ENCODE measurements around the gene CERK.

GRCh38 chr22:46746192-46746591, 8.1 kb upstream of the CERK start:
- TF ChIP-seq, protein P1, sequence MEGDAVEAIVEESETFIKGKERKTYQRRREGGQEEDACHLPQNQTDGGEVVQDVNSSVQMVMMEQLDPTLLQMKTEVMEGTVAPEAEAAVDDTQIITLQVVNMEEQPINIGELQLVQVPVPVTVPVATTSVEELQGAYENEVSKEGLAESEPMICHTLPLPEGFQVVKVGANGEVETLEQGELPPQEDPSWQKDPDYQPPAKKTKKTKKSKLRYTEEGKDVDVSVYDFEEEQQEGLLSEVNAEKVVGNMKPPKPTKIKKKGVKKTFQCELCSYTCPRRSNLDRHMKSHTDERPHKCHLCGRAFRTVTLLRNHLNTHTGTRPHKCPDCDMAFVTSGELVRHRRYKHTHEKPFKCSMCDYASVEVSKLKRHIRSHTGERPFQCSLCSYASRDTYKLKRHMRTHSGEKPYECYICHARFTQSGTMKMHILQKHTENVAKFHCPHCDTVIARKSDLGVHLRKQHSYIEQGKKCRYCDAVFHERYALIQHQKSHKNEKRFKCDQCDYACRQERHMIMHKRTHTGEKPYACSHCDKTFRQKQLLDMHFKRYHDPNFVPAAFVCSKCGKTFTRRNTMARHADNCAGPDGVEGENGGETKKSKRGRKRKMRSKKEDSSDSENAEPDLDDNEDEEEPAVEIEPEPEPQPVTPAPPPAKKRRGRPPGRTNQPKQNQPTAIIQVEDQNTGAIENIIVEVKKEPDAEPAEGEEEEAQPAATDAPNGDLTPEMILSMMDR (IDR thresholded peaks at IDR 0.05): no peak
- TF ChIP-seq EZH2phosphoT487 (IDR thresholded peaks at IDR 0.05; ENCODE audit: borderline replicate concordance, low read depth) (no peak), YY1 (IDR thresholded peaks at IDR 0.05; ENCODE audit: low read depth) (no peak), EP300 (IDR thresholded peaks at IDR 0.05; ENCODE audit: borderline replicate concordance in 1 of 2, low read depth in 1 of 2, low read length in 1 of 2) (no peak), RAD21 (IDR thresholded peaks at IDR 0.05; ENCODE audit: low read length) (no peak)
- TF ChIP-seq, protein P2, sequence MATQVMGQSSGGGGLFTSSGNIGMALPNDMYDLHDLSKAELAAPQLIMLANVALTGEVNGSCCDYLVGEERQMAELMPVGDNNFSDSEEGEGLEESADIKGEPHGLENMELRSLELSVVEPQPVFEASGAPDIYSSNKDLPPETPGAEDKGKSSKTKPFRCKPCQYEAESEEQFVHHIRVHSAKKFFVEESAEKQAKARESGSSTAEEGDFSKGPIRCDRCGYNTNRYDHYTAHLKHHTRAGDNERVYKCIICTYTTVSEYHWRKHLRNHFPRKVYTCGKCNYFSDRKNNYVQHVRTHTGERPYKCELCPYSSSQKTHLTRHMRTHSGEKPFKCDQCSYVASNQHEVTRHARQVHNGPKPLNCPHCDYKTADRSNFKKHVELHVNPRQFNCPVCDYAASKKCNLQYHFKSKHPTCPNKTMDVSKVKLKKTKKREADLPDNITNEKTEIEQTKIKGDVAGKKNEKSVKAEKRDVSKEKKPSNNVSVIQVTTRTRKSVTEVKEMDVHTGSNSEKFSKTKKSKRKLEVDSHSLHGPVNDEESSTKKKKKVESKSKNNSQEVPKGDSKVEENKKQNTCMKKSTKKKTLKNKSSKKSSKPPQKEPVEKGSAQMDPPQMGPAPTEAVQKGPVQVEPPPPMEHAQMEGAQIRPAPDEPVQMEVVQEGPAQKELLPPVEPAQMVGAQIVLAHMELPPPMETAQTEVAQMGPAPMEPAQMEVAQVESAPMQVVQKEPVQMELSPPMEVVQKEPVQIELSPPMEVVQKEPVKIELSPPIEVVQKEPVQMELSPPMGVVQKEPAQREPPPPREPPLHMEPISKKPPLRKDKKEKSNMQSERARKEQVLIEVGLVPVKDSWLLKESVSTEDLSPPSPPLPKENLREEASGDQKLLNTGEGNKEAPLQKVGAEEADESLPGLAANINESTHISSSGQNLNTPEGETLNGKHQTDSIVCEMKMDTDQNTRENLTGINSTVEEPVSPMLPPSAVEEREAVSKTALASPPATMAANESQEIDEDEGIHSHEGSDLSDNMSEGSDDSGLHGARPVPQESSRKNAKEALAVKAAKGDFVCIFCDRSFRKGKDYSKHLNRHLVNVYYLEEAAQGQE (IDR thresholded peaks at IDR 0.05; ENCODE audit: low read depth, low read length): no peak
